GM15510 (cell line): ENCODE data around the gene MTPN.

Experiments used
- POLR2A ChIP-seq: IDR thresholded peaks from 3 replicates; pipeline ENCODE4 v1.6.1; 2011; ENCODE audit warnings: borderline replicate concordance; ENCODE audit not compliant: insufficient read length; ENCODE audit errors: extremely low read depth

MTPN gene

DNA sequence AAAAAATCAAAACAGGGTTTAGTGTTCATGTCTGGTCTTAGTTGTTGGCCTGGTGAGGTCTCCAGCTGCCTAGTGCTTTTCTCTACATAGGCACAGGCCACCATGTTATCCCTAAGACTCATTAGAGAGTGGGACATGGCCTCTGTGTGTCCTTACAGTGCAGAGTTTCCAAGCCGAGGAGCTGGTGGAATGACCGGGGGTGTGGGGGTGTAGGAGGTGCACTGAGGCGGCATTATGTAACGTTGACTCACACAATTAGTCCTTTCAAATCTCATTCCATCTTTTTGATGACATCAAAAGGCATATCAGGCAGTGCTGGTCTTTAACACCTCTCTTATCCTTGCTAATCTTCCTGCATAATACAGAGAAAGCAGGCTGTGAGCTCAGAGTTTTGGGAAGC, 71.3 kb downstream of the MTPN start:
- TF ChIP-seq POLR2A = no peak

DNA sequence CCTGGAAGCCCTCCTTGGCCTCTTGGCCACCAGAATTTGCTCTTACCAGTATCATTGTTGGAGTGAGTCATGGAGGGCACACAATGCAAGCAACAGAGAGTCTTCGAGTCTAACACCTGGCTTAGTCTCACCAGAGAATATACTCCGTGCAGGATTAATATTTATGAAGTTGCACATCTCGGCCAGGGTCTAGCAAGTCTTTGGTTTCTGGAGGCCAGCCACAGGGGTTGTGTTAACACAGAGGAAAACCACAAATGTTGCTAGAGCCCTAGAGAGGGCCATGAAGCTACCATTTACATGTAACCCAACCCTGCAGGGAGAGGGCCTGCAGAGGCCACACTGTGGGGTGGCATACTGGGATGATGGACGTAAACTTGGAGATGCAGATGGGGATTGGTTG, 71.8 kb downstream of the MTPN start:
- no peak for TF ChIP-seq POLR2A

DNA sequence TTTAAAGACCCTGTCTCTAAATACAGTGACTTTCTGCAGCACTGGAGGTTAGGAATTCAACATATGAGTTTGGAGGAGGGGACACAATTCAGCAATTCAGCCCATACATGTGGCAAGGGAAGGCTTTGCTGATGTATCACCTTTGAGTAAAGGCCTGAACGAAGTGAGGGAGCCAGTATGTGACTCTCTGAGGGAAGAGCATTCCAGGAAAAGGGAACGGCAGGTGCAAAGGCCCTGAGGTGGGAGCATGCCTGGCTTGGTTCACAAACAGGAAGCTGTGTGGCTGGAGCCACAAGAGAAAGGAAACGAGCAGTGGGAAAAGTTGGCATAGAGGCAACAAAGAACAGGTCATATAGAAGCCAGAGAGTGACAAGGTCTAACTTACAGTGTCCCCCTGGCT, 72.9 kb downstream of the MTPN start:
- TF ChIP-seq POLR2A = no peak

DNA sequence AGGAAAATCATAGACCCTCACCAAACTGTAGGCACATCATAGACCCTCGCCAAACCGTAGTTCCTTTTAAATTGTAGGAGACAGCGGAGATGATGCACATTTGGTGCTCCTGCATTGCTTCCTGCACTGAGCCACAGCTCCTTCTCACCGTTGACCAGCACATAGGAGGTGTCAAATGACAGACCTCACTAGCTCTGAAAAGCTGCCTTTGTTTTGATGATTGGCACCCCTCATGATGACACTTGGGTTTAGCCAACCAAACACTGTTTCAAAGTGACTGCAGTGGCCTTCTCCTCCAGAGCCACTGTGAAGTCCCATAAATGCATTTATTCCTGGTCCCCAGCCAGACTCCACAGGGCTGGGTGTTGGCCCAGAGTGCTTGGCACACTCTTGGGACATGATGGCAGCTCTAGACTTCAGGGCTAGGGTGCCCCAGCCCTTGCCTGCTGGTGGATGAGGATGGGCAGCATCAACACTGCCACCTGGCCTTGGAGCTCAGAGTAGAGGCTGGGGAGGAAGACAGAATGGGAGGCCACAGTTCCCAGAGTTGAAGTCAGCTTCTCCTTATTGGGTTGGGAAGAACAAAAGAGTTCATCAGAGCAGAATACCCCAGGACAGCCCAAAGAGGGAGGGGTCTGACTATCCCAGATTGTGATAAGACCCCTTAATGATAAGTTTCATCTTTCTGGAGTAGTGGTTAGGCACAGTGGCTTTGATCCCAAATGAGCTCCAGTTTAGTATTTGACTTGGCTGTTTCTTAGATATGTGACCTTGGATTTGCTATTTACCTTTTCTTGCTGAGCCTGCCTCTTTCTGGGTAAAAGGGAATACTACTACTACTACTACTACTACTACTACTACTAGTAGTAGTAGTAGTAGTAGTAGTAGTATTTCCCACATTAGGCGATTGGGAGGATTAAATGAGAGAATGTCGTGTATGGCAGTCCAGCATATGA, 75.3 kb downstream of the MTPN start:
- no peak for TF ChIP-seq POLR2A

DNA sequence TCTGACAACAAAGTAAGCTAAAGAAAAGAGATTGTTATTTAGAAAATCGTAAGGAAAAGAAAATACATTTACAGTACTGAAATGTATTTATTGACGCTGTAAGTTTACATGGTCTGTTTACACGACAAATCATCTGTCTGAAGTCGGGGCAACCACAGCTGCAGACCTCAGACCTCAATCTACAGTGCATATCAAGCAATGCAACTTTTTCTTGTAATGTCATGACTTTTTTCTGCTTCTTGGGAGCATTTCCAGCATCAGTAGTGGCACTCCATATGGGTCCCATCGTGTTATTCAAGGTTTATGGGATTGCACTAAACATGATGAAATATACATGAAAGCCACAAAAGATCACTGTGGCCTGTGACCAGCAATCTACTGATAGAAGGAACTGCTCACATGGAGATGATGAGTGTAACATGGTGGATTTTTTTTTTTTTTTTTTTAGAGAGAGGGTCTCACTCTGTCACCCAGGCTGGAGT, 77.1 kb downstream of the MTPN start:
- TF ChIP-seq POLR2A = no peak

DNA sequence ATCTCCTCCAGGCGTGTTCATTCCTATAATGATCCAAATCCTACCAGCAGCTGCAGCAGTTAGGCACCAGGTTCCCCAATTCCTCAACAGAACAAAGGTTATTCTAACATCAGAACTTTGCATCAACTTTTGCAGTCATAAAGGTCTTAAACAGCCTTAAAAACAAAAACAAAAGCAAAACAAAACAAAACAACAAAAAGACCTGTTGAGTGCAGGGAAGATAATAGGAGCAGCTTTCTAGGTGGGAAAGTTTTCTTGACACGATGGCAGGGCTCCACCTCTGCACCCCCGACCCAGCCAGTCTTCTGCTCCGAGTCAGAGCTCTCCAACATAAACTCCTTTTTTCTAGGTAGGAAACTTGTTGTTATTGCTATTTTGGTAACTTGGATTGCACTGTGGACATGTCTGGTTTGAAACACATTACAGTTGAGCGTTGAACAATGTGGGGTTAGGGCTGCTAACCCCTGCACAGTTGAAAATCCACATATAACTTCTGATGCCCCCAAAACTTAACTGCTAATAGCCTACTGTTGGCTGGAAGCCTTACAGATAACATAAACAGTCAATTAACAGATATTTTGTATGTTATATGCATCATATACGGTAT, 77.6 kb downstream of the MTPN start:
- TF ChIP-seq POLR2A = no peak

DNA sequence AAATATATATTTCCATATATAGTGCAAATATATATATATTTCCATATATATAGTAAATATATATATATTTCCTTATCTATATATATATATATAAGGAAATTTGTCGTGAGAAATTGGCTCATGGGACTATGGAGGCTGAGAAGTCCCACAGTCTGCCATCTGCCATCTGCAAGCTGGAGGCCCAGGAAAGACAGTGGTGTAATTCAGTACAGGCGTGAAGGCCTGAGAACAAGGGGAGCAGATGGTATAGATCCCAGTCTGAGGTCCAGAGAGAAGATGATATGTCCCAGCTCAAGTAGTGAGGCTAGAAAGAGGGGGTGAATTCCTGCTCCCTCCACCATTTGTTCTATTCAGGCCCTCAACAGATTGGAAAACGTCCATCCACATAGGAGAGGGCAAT, 78.9 kb downstream of the MTPN start:
- no peak for TF ChIP-seq POLR2A

DNA sequence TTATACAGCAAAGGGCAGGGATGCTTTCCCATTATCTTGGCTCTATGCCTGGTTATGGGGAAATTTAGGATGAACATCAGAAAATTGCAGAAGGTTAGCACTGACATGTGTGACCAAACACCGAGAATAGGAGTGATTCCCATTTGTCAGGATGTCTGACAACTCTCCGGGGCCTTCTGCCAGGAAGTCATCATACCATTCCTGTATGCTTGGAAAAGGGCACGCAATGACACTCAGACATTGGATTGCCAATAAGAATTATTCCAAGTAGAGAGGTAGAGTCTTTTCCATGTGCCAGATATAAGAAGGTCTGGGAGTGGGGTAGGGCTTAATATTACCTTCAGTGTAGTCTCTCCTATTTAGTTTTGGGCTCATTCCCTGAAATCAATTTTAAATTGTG, 82.3 kb downstream of the MTPN start:
- TF ChIP-seq POLR2A = no peak

- no peak for TF ChIP-seq POLR2A
Observed at GRCh38 chr7:135889823-135890222, 87.3 kb downstream of the MTPN start.

GRCh38 chr7:135888740-135889139, 88.4 kb downstream of the MTPN start:
- no peak for TF ChIP-seq POLR2A

DNA sequence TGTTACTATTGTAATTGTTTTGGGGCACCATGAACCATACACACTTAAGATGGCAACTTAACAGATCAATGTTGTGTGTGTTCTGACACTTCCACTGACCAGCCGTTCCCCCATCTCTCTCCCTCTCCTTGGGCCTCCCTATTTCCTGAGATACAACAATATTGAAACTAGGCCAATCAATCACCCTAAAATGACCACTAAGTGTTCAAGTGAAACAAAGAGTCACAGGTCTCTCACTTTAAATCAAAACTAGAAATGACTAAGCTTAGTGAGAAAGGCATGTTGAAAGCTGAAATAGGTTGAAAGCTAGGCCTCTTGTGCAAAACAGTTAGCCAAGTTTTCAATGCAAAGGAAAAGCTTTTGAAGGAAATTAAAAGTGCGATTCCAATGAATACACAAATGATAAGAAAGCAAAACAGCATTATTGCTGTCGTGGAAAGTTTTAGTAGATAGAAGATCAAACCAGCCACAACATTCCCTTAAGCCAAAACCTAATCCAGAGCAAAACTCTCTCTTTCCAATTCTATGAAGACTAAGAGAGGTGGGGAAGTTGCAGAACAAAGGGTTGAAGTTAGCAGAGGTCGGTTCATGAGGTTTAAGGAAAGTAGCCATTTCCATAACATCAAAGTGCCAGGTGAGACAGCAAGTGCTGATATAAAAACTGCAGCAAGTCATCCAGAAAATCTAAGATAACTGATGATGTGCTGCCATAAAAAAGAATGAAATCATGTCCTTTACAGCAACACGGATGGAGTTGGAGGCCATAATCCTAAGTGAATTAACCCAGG, 90.6 kb downstream of the MTPN start:
- TF ChIP-seq POLR2A = no peak

- TF ChIP-seq POLR2A = no peak
Observed at GRCh38 chr7:135884495-135885232, 92.5 kb downstream of the MTPN start.

GRCh38 chr7:135879233-135879632, 97.9 kb downstream of the MTPN start:
- TF ChIP-seq POLR2A = no peak

GRCh38 chr7:135878284-135878683, 98.9 kb downstream of the MTPN start:
- no peak for TF ChIP-seq POLR2A
